Measurements from ENCODE around the gene MMUT. TPM values are rescaled to one million over a fixed set of nuclear protein-coding genes. Genes with fewer than 3 reads are reported as not detected.

Gene MMUT
- polyA plus RNA-seq, 1 experiment = 10.2 TPM

DNA sequence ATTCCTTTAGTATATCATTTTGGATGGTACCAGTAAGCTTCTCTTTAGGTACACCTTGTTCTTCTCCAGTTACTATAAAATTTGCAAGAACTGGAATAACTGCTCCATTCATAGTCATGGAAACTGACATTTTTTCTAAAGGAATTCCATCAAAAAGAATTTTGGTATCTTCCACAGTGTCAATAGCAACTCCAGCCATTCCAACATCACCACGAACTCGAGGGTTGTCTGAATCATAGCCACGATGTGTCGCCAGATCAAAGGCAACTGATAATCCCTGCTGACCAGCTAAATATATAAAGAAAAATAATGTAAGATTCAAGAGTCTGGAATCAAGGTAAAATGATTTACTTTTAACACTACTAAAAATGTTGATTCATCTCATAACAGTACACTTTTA, 5.3 kb downstream of the MMUT start:
- TF ChIP-seq, protein P1, sequence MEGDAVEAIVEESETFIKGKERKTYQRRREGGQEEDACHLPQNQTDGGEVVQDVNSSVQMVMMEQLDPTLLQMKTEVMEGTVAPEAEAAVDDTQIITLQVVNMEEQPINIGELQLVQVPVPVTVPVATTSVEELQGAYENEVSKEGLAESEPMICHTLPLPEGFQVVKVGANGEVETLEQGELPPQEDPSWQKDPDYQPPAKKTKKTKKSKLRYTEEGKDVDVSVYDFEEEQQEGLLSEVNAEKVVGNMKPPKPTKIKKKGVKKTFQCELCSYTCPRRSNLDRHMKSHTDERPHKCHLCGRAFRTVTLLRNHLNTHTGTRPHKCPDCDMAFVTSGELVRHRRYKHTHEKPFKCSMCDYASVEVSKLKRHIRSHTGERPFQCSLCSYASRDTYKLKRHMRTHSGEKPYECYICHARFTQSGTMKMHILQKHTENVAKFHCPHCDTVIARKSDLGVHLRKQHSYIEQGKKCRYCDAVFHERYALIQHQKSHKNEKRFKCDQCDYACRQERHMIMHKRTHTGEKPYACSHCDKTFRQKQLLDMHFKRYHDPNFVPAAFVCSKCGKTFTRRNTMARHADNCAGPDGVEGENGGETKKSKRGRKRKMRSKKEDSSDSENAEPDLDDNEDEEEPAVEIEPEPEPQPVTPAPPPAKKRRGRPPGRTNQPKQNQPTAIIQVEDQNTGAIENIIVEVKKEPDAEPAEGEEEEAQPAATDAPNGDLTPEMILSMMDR (IDR thresholded peaks at IDR 0.05; ENCODE audit: insufficient read depth, low read depth, low read length) = no peak
- CTCF ChIA-PET = interaction anchor here (0.6 kb wide), 1 partner anchor 11 kb away, joined by 3 read pairs; no protein-coding TSS in a partner anchor
- POLR2A ChIA-PET = no interaction called here
- no peak overlapping the region for H3K4me3 ChIP-seq (ENCODE audit: low read depth, low read length)
- no peak for DNase-seq (ENCODE audit: low read depth)
- H3K27me3 ChIP-seq (ENCODE audit: control insufficient read depth, insufficient read depth, low read length) = no peaks in the 10 kb centered on the region
- peaks cover 1% of the 10 kb centered on the region; the same call in 1 of the 2 replicates for H3K36me3 ChIP-seq (ENCODE audit: control insufficient read depth, insufficient read depth, low read length)

DNA sequence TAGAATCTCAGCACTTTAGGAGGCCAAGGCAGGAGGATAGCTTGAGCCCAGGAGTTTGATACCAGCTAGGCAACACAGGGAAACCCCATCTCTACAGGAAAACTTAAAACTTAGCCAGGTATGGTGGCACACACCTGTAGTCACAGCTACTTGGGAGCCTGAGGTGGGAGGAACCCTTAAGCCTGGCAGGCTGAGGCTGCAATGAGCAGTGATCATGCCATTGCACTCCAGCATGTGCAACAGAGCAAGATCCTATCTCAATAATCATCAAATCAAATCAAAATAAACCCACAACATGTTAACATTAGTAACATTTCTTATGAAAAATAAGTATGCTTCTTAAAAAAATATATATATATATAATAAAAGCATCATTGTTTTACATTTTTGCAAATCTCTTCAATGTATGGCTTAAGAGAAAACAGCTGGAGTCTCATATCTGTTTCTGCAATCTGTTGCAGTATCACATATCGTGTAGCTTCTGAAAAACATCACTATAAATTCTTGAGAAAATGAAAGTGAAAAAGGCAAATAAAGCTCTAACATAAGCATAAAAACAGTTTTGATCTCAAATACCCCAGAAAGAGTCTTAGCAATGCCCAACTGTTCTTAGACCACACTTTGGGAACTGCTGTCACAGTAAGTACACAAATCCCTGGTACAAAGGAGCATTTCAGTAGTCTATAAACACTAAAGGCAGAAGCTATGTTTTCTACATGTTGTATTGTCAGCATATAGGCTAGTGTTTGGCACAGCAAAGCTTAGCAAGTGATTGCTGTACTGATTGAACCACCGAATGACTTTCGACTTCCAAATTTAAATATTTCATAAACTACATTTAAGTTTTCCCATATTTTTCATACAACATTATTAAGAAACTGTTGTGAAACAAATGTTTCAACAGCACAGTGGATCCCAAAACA, 8.0 kb downstream of the MMUT start:
- peaks cover 1% of the 10 kb centered on the region; the same call in 1 of the 2 replicates for H3K36me3 ChIP-seq (ENCODE audit: control insufficient read depth, insufficient read depth, low read length)

DNA sequence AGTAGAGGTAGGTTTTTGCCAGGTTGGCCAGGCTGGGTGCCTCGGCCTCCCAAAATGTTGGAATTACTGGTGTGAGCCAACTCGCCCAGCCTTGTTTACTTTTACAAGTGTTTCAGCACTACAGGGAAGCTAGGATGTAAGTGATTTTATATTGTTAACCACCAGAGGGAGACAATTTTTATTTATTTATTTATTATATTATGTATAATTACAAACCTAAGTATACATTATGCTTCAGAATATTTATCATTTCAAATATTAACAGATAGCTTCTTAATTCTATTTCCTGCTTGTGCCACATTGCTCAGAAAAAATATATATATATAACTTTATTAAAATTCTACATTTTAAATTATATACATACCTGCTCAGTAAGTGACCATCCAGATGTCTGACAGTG, 9.8 kb downstream of the MMUT start:
- DNase-seq (ENCODE audit: low read depth) = no peak
- TF ChIP-seq, protein P1 (IDR thresholded peaks at IDR 0.05; ENCODE audit: insufficient read depth, low read depth, low read length) = peak; percentile 28; the same call in 1 of the 2 replicates
- ChIA-PET CTCF (no interaction called here), POLR2A (no interaction called here)
- H3K4me3 ChIP-seq (ENCODE audit: low read depth, low read length) = no peak overlapping the region
- no peaks in the 10 kb centered on the region for H3K27me3 ChIP-seq (ENCODE audit: control insufficient read depth, insufficient read depth, low read length)
- H3K36me3 ChIP-seq (ENCODE audit: control insufficient read depth, insufficient read depth, low read length) = peaks cover 1% of the 10 kb centered on the region; the same call in 1 of the 2 replicates

More for the DNA sequence above, 8.0 kb downstream of the MMUT start:
- no peak for DNase-seq (ENCODE audit: low read depth)
- TF ChIP-seq, protein P1 (IDR thresholded peaks at IDR 0.05; ENCODE audit: insufficient read depth, low read depth, low read length) = no peak
- POLR2A ChIA-PET = no interaction called here
- no peak overlapping the region for H3K4me3 ChIP-seq (ENCODE audit: low read depth, low read length)
- no peaks in the 10 kb centered on the region for H3K27me3 ChIP-seq (ENCODE audit: control insufficient read depth, insufficient read depth, low read length)
- CTCF ChIA-PET = no interaction called here

DNA sequence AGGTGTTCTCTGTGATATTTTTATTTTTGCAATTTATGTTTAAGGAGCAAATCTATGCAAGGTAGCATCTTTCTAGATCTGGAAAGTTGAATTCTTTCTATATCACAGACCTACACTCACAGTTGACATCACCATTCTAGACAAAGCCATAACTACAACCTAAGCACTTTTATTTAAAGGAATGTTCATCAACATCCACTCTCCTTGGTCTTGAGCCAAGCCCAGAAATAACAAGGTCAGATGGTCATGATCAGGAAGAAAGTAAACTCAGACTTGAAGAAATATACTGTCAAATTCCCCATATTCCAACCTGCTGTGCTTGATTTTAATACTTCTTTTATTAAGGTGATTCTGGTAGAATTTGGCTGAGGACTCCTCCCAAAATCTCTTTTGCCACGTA, 32.2 kb downstream of the MMUT start:
- H3K4me3 ChIP-seq (ENCODE audit: low read depth, low read length) = no peak overlapping the region
- no peaks in the 10 kb centered on the region; the same call in 1 of the 2 replicates for H3K36me3 ChIP-seq (ENCODE audit: control insufficient read depth, insufficient read depth, low read length)
- TF ChIP-seq, protein P1 (IDR thresholded peaks at IDR 0.05; ENCODE audit: insufficient read depth, low read depth, low read length) = no peak
- ChIA-PET POLR2A (no interaction called here), CTCF (no interaction called here)
- DNase-seq (ENCODE audit: low read depth) = no peak
- no peaks in the 10 kb centered on the region for H3K27me3 ChIP-seq (ENCODE audit: control insufficient read depth, insufficient read depth, low read length)

DNA sequence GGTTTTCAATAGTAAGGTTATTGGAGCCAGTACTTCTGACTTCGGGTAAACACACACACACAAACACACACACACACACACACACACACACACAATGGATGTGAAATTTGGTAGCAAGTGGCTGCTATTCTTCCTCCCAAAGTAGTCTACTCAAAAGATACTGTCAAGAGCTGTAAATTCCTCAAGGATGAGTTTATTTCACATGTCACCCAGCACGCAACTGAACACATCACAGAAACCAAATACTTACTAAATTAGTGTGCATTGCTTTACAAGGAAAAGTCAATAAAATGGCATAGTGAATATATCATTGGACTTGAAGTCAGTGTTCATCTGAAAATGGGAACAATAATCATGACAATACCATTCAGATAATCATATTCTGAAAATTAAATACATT, 32.9 kb downstream of the MMUT start:
- Histone ChIP-seq H3K4me3 (ENCODE audit: low read depth, low read length) (no peak overlapping the region), H3K27me3 (ENCODE audit: control insufficient read depth, insufficient read depth, low read length) (no peaks in the 10 kb centered on the region), H3K36me3 (ENCODE audit: control insufficient read depth, insufficient read depth, low read length) (no peaks in the 10 kb centered on the region; the same call in 1 of the 2 replicates)
- ChIA-PET POLR2A (no interaction called here), CTCF (interaction anchor here (1.1 kb wide), 1 partner anchor 1652 kb away, joined by 3 read pairs; no protein-coding TSS in a partner anchor)
- DNase-seq (ENCODE audit: low read depth) = peak; percentile 12
- TF ChIP-seq, protein P1 (IDR thresholded peaks at IDR 0.05; ENCODE audit: insufficient read depth, low read depth, low read length) = no peak

All from BJ (cell line).